Measurements from ENCODE around the gene EHD2. TPM values are rescaled to one million over a fixed set of nuclear protein-coding genes. Genes with fewer than 3 reads are reported as not detected.

The EHD2 gene
- total and polyA plus RNA-seq, 2 of the 13 experiments (the other 11 are each of a cell fraction or from before 2014, with no cell fraction given) = 0.09 to 0.28 TPM

- no peak for TF ChIP-seq IRF9 (CRISPR knock-in tag; IDR thresholded peaks at IDR 0.05; ENCODE audit: borderline replicate concordance)
- no peak for TF ChIP-seq ZNF44 (CRISPR knock-in tag; IDR thresholded peaks at IDR 0.05)
- no peak for TF ChIP-seq ZNF780A (CRISPR knock-in tag; IDR thresholded peaks at IDR 0.05)
- TF ChIP-seq NFE2L1 (CRISPR knock-in tag; IDR thresholded peaks at IDR 0.05; ENCODE audit: borderline replicate concordance) = no peak
- no peak for TF ChIP-seq ZNF264 (CRISPR knock-in tag; IDR thresholded peaks at IDR 0.05)
Measured at GRCh38 chr19:47686679-47687450, 26.4 kb upstream of the EHD2 start (continued).

- ATAC-seq (no peak), FAIRE-seq (no peak), DNase-seq (ENCODE audit: low spot score) (no peak)
- Histone ChIP-seq H3K4me1 (ENCODE audit: insufficient read depth, low read length) (no peaks in the 10 kb centered on the region), H3K36me3 (replicated peaks in 1 of 2; ENCODE audit: control insufficient read depth in 1 of 2, insufficient read depth in 2 of 2, low read length in 2 of 2) (no peaks in the 10 kb centered on the region; a peak in 1 of 5 replicates), H3K79me2 (ENCODE audit: insufficient read depth, low read length) (no peaks in the 10 kb centered on the region), H3K27ac (ENCODE audit: extremely low read length, insufficient read depth, low read length) (no peak overlapping the region), H3K27me3 (ENCODE audit: control insufficient read depth in 1 of 2, insufficient read depth in 2 of 2, low read length in 2 of 2) (no peaks in the 10 kb centered on the region), H3K4me2 (ENCODE audit: low read depth, low read length) (no peak overlapping the region), H3K9me3 (ENCODE audit: low read length) (no peaks in the 10 kb centered on the region), H3K4me3 (replicated peaks in 1 of 3; ENCODE audit: insufficient read depth in 1 of 3, low read depth in 2 of 3, low read length in 3 of 3) (no peak overlapping the region), H2AFZ (ENCODE audit: low read length) (no peak overlapping the region), H3K9ac (ENCODE audit: insufficient read depth, low read depth, low read length) (no peak overlapping the region), H4K20me1 (ENCODE audit: insufficient read depth, low read length) (no peaks in the 10 kb centered on the region)
- CTCF ChIA-PET (ENCODE audit: low intra/inter-chr PET ratio, low total read pairs) = no interaction called here
- 98% methylated on average over 7 of the region's 7 CpGs for WGBS (ENCODE audit: low lambda C conversion rate)
- in situ Hi-C loops (cut with HindIII; ENCODE audit: extremely low pct_ligation_motif_present, low pct_unique_long_range_greater_than_20kb) (no loop called here), intact Hi-C loops (cut with micrococcal nuclease; ENCODE audit: unreplicated experiment) (no loop called here)
- no TSS peak for BruUV-seq (replicated peaks)
- POLR2A ChIA-PET = no interaction called here
- TF ChIP-seq STAG1 (CRISPR knock-in tag; IDR thresholded peaks at IDR 0.05) = no peak
- TF ChIP-seq EED (CRISPR knock-in tag; IDR thresholded peaks at IDR 0.05) = no peak
- no peak for TF ChIP-seq ZNF354B (CRISPR knock-in tag; IDR thresholded peaks at IDR 0.05)
- TF ChIP-seq MYPOP (CRISPR knock-in tag; IDR thresholded peaks at IDR 0.05) = no peak
- TF ChIP-seq ZNF557 (CRISPR knock-in tag; IDR thresholded peaks at IDR 0.05) = no peak
- TF ChIP-seq ZNF318 (CRISPR knock-in tag; IDR thresholded peaks at IDR 0.05) = no peak
- TF ChIP-seq MEF2D (CRISPR knock-in tag; IDR thresholded peaks at IDR 0.05) = no peak
Measured at GRCh38 chr19:47687906-47688305, 25.3 kb upstream of the EHD2 start.

Measured in HepG2 (cell line).